ENCODE data around the gene SLC29A2. TPM values are rescaled to one million over a fixed set of nuclear protein-coding genes. Genes with fewer than 3 reads are reported as not detected.

Gene SLC29A2
- polyA plus RNA-seq, 1 donor: 40.8 TPM

- no peak for DNase-seq
Measured at GRCh38 chr11:66317723-66318599, 53.6 kb downstream of the SLC29A2 start.

GRCh38 chr11:66317322-66317722, 54.2 kb downstream of the SLC29A2 start:
- DNase-seq: no peak

- DNase-seq: peak; percentile 87
Measured at GRCh38 chr11:66316849-66317251, 54.7 kb downstream of the SLC29A2 start, which contains the start of gene CD248. CD248 (minus strand) TSS chr11:66317044; CDS start chr11:66317027, 17 bp downstream.

- no peak for DNase-seq
Measured at GRCh38 chr11:66315921-66316811, 55.4 kb downstream of the SLC29A2 start.

- DNase-seq: no peak
Measured at GRCh38 chr11:66315498-66315885, 56.1 kb downstream of the SLC29A2 start.

DNA sequence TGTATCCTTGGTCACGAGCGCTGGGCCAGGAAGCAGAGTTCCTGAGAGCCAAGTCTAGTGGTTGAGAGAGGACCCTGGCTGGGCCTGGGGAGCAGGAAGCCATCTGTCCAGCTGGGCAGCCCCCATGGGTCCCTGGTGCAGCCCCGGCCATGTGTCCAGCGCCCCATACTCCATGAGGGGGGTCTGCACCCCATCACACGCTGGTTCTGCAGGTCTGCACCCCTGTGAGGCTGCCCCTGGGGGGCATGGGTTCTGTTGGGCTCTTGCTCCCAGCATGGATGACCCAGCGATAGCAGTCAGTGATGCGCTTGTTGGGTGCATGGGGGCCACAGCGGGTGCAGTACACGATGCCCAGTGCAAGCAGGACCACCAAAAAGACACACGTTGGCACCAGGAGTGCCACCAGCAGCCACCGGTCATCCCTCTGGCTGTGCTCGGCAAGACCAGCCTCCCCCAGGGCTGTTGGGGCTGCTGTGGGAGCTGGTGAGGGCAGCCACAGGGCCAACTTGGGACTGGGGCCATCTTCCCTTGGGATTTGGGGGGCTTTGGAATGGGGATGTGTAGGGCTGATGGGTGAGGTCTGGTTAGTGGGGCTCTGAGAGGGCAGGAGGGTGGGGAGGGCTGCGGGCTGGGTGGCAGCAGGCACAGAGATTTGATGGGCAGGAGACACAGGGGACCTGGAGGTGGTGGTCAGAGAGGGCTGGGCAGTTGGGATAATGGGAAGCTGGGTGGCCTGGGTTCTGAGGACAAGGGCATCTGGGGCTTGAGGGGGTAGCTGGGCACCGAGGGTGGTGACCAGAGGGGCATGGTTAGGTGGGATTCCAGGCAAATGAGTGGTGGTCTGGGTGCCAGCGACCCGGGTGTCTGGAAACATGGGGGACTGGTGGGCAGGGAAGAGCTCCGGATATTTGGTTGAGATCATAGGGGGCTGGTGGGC, 56.7 kb downstream of the SLC29A2 start:
- DNase-seq: no peak

GRCh38 chr11:66314186-66314501, 57.4 kb downstream of the SLC29A2 start:
- no peak for DNase-seq

- DNase-seq: peak; percentile 86
Measured at GRCh38 chr11:66313321-66314185, 58.0 kb downstream of the SLC29A2 start.

- peak; percentile 98 for DNase-seq
Measured at GRCh38 chr11:66312549-66313320, 58.8 kb downstream of the SLC29A2 start.

Other genes with a start within 250 kb of the SLC29A2 start
- 22.7 TPM for gene KLC2, start 114.1 kb downstream of the SLC29A2 start, polyA plus RNA-seq (ENCODE audit: insufficient read length)
- 96.1 TPM for gene RAB1B, start 103.1 kb downstream of the SLC29A2 start, polyA plus RNA-seq (ENCODE audit: insufficient read length)
- gene CNIH2, start 93.6 kb downstream of the SLC29A2 start, polyA plus RNA-seq (ENCODE audit: insufficient read length): 3.2 TPM
- gene YIF1A, start 82.6 kb downstream of the SLC29A2 start, polyA plus RNA-seq (ENCODE audit: insufficient read length): 42.6 TPM
- gene TMEM151A, start 79.9 kb downstream of the SLC29A2 start, polyA plus RNA-seq (ENCODE audit: insufficient read length): not detected
- 106 TPM for gene CD248, start 54.7 kb downstream of the SLC29A2 start, polyA plus RNA-seq (ENCODE audit: insufficient read length)
- gene RIN1, start 35.3 kb downstream of the SLC29A2 start, polyA plus RNA-seq (ENCODE audit: insufficient read length): 11.5 TPM
- gene BRMS1, start 26.7 kb downstream of the SLC29A2 start, polyA plus RNA-seq (ENCODE audit: insufficient read length): 21.8 TPM
- gene B4GAT1, start 24.1 kb downstream of the SLC29A2 start, polyA plus RNA-seq (ENCODE audit: insufficient read length): 22.0 TPM
- gene NPAS4, start 49.3 kb upstream of the SLC29A2 start, polyA plus RNA-seq (ENCODE audit: insufficient read length): 0.21 TPM
- 45.9 TPM for gene MRPL11, start 67.1 kb upstream of the SLC29A2 start, polyA plus RNA-seq (ENCODE audit: insufficient read length)
- 8.6 TPM for gene PELI3, start 95.1 kb upstream of the SLC29A2 start, polyA plus RNA-seq (ENCODE audit: insufficient read length)
- gene DPP3, start 108.7 kb upstream of the SLC29A2 start, polyA plus RNA-seq (ENCODE audit: insufficient read length): 25.7 TPM
- gene BBS1, start 138.9 kb upstream of the SLC29A2 start, polyA plus RNA-seq (ENCODE audit: insufficient read length): 21.4 TPM
- gene ZDHHC24, start 174.3 kb upstream of the SLC29A2 start, polyA plus RNA-seq (ENCODE audit: insufficient read length): 4.6 TPM
- gene ACTN3, start 175.1 kb upstream of the SLC29A2 start, polyA plus RNA-seq (ENCODE audit: insufficient read length): 141 TPM
- gene CTSF, start 196.8 kb upstream of the SLC29A2 start, polyA plus RNA-seq (ENCODE audit: insufficient read length): 27.0 TPM
- gene CCDC87, start 221.3 kb upstream of the SLC29A2 start, polyA plus RNA-seq (ENCODE audit: insufficient read length): 0.25 TPM
- gene CCS, start 221.4 kb upstream of the SLC29A2 start, polyA plus RNA-seq (ENCODE audit: insufficient read length): 39.3 TPM
- 51.5 TPM for gene RBM14, start 244.9 kb upstream of the SLC29A2 start, polyA plus RNA-seq (ENCODE audit: insufficient read length)

Measured in hindlimb muscle (tissue), 1 donor.